Calu3 (cell line): ENCODE measurements around the gene PGF. TPM values are rescaled to one million over a fixed set of nuclear protein-coding genes. Genes with fewer than 3 reads are reported as not detected.

Experiments used
- BruUV-seq: library from RNA; stranded (reverse); fragments of 400-500 nt; replicated peaks from 2 replicates; lab custom pipeline; 2021; lab: Mats Ljungman, UMichigan
- CTCF ChIA-PET: fragments of 300-600 bp; sonication (Branson Sonifier 250); formaldehyde crosslinking; loops from one replicate; lab custom pipeline; 2022; ENCODE audit warnings: antibody characterized with exemption; lab: Charles Lee
- DNase-seq: peaks from one replicate; pipeline ENCODE4 v3.0.0; 2022
- H3K27ac Mint-ChIP-seq: one replicate; pipeline ENCODE4 v1.8.0; 2022; ENCODE audit warnings: mixed read lengths; ENCODE audit not compliant: unreplicated experiment
- H3K27me3 Mint-ChIP-seq: one replicate; pipeline ENCODE4 v1.8.0; 2022; ENCODE audit warnings: mixed read lengths; ENCODE audit not compliant: unreplicated experiment
- H3K36me3 Mint-ChIP-seq: one replicate; pipeline ENCODE4 v1.8.0; 2022; ENCODE audit warnings: mild to moderate bottlenecking, moderate library complexity, mixed read lengths; ENCODE audit not compliant: insufficient read depth, unreplicated experiment
- H3K4me1 Mint-ChIP-seq: one replicate; pipeline ENCODE4 v1.8.0; 2022; ENCODE audit warnings: mild to moderate bottlenecking, low read depth, mixed read lengths; ENCODE audit not compliant: unreplicated experiment
- H3K4me3 Mint-ChIP-seq: one replicate; pipeline ENCODE4 v1.8.0; 2022; ENCODE audit warnings: mild to moderate bottlenecking, low read depth, moderate library complexity, mixed read lengths; ENCODE audit not compliant: unreplicated experiment
- H3K9me3 Mint-ChIP-seq: one replicate; pipeline ENCODE4 v1.8.0; 2022; ENCODE audit warnings: low read depth, mixed read lengths; ENCODE audit not compliant: unreplicated experiment
- CTCF ChIP-seq: fragments of 200-600 bp; IDR thresholded peaks from one replicate; pipeline ENCODE4 v1.8.0; 2022; ENCODE audit warnings: antibody characterized with exemption; ENCODE audit not compliant: unreplicated experiment
- intact Hi-C: fragments of 100-400 bp; cut with micrococcal nuclease; formaldehyde crosslinking; loops from one replicate; pipeline ENCODE4 v1.10.0; 2022; ENCODE audit not compliant: unreplicated experiment
- total RNA-seq: library from RNA; stranded (reverse); gene quantifications from 2 replicates; pipeline ENCODE4 v1.2.3, GENCODE V29; 2022

PGF gene
- total RNA-seq, 1 experiment from 2014 or later = 2.1 TPM

GRCh38 chr14:74954947-74955228 lies 509 bp downstream of the PGF start:
- peak overlapping the region; percentile 65 for H3K4me3 Mint-ChIP-seq
- TF ChIP-seq CTCF = no peak

GRCh38 chr14:74954232-74954946 lies 1.0 kb downstream of the PGF start:
- DNase-seq = no peak
- H3K4me1 Mint-ChIP-seq = no peaks in the 10 kb centered on the region
- peak overlapping the region; percentile 65 for H3K4me3 Mint-ChIP-seq
- H3K36me3 Mint-ChIP-seq = peaks cover 7% of the 10 kb centered on the region
- no peaks in the 10 kb centered on the region for H3K9me3 Mint-ChIP-seq
- intact Hi-C loops = no loop called here
- no peak for TF ChIP-seq CTCF
- CTCF ChIA-PET = no interaction called here
- BruUV-seq = no TSS peak
- H3K27me3 Mint-ChIP-seq = peaks cover 15% of the 10 kb centered on the region
- H3K27ac Mint-ChIP-seq = no peak overlapping the region

More at GRCh38 chr14:74954947-74955228, 509 bp downstream of the PGF start:
- peaks cover 15% of the 10 kb centered on the region for H3K27me3 Mint-ChIP-seq
- H3K4me1 Mint-ChIP-seq = no peaks in the 10 kb centered on the region
- peaks cover 7% of the 10 kb centered on the region for H3K36me3 Mint-ChIP-seq
- BruUV-seq = no TSS peak
- intact Hi-C loops = no loop called here
- no peak for DNase-seq
- CTCF ChIA-PET = no interaction called here
- H3K9me3 Mint-ChIP-seq = no peaks in the 10 kb centered on the region
- no peak overlapping the region for H3K27ac Mint-ChIP-seq

- no peak for DNase-seq
- H3K4me3 Mint-ChIP-seq = no peak overlapping the region
- no peak overlapping the region for H3K27ac Mint-ChIP-seq
- H3K27me3 Mint-ChIP-seq = peaks cover 15% of the 10 kb centered on the region
- H3K4me1 Mint-ChIP-seq = no peaks in the 10 kb centered on the region
- CTCF ChIA-PET = no interaction called here
- H3K36me3 Mint-ChIP-seq = peaks cover 7% of the 10 kb centered on the region
- intact Hi-C loops = no loop called here
- no peak for TF ChIP-seq CTCF
- no TSS peak for BruUV-seq
- no peaks in the 10 kb centered on the region for H3K9me3 Mint-ChIP-seq
Measured at GRCh38 chr14:74953686-74954085, 1.7 kb downstream of the PGF start.

GRCh38 chr14:74952697-74953484 lies 2.5 kb downstream of the PGF start:
- Mint-ChIP-seq H3K27me3 (peaks cover 15% of the 10 kb centered on the region), H3K36me3 (peaks cover 7% of the 10 kb centered on the region), H3K4me3 (no peak overlapping the region), H3K4me1 (no peaks in the 10 kb centered on the region), H3K9me3 (no peaks in the 10 kb centered on the region), H3K27ac (no peak overlapping the region)
- CTCF ChIA-PET = interaction anchor here (0.7 kb wide), 1 partner anchor 74 kb away, joined by 3 read pairs; no protein-coding TSS in a partner anchor
- DNase-seq = no peak
- TF ChIP-seq CTCF = no peak
- intact Hi-C loops = no loop called here
- no TSS peak for BruUV-seq
